Astrocyte of the hippocampus (primary cell): Measurements from ENCODE around the gene MYO5B.

Source experiments
- DNase-seq: peaks from one replicate; pipeline ENCODE4 v3.0.0; 2011; ENCODE audit warnings: low read depth, low spot score

Gene MYO5B

DNA sequence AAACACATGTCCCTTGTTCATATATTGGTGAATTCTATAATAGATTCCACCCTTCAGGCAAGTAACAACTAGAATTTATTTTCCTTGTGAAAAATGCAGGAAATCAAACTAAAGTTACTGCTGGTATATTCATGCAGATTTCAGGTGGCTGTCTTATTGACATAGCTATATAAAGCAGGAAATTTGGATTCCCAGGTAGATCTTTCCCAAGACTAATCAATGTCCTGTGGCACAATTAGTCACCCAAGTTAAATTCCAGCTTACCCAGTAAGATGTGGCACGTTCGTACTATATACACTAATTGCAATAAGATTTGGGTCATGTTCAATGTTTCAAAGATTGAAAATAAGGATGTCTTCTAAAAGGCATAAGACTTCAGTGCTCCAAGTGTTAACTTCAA lies 42.0 kb downstream of the MYO5B start:
- DNase-seq: no peak

DNA sequence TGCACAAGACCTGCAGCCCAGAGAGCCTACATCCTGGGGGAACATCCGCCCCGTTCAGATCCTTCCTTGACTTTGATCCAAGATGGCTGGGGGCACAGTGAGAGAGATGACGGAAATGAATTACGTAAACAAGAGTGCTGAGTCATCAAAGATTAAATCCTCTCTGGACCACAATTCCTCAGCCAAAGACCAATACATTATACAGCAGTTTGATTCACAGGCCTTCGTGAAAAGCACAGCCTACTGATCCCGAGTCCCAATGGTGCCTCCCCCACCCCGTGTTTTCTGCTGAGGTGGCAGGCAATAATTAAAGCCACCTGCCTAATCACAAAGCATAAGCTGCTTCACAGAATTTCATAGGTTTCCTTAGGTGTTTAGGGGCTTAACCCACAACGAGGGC lies 43.0 kb downstream of the MYO5B start:
- peak; percentile 78 for DNase-seq

DNA sequence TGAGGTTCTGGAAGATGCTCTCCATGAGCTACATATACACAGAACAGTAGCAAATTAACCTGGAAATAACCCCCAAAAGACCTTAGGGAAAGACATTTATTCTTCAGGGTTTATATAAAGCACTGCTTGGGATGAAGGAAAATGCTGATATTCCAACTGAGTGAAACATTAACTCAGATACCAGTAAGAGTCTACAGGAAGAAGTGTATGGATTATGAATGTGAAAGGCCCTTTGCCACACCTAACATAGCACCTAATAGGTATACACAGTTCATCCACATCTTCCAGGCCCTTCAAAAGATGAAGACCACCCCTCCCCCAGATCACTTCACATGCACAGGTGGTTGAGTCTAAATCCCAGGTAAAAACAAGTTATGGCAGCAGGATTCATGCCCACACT lies 50.4 kb downstream of the MYO5B start:
- no peak for DNase-seq

DNA sequence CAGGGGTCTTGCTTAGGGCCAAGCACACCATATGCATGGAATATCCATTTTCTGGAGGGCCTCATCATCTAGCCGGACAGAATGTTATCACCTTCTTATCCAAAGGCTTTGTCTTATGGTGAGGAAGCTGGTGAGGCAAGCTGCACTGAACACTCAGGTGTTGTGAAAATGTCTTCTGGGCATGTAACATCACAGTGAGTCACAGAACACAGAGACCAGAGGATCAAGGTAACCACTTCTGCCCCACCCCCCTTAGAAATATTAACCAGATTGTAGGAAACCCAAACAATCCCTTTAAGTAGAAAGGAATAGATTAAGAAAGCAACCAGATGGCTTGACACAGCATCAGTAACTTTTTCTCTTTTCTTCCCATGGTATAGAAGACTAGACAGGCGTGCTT lies 51.1 kb downstream of the MYO5B start:
- DNase-seq: no peak

GRCh38 chr18:50143294-50143693 lies 51.7 kb downstream of the MYO5B start:
- peak; percentile 37 for DNase-seq

- peak; percentile 30 for DNase-seq
Measured at GRCh38 chr18:50142441-50143120, 52.4 kb downstream of the MYO5B start.

- peak; percentile 55 for DNase-seq
Measured at GRCh38 chr18:50138181-50139064, 56.5 kb downstream of the MYO5B start.

DNA sequence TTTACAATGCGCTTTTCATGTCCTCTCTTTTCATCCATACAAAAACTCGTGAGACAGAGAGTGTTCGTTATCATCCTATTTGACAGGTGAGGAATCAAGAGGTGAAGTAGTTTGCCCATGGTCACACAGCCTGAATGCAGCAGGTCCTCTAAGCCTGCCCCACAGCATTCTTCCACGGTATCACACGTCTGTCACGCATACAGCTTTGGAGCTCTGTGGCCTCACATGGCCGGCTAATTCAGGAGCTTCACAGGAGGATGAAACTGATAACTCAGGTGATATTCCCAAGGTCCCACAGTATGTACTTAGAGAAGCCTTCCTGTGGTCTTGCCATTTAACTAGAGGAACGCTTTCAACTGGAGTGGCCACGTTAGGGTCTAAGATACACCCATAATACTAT lies 59.0 kb downstream of the MYO5B start:
- DNase-seq: no peak

- no peak for DNase-seq
Measured at GRCh38 chr18:50133526-50133925, 61.4 kb downstream of the MYO5B start.

- DNase-seq: peak; percentile 69
Measured at GRCh38 chr18:50131591-50131990, 63.4 kb downstream of the MYO5B start.

GRCh38 chr18:50128506-50129271 lies 66.3 kb downstream of the MYO5B start:
- DNase-seq: peak; percentile 31

GRCh38 chr18:50127516-50128210 lies 67.3 kb downstream of the MYO5B start:
- no peak for DNase-seq

DNA sequence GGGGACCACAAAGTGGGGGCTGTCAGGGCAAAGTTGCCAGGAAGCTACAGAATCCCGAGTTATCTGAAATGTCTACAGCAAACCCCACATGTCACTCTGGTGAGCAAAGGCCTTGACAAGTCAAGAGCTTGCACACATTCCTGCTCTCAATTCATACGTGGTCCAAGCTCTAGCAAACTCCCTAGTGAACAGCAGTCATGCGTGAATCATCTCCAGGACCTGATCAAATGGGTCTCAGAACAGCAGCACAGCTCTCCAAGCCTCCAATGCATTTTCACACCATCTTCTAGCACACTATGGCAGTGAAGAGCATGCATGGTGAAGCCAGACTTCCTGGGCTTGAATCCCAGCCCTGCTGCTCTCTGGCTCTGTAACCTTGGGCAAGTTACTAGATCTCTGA lies 68.5 kb downstream of the MYO5B start:
- peak; percentile 36 for DNase-seq

- DNase-seq: no peak
Measured at GRCh38 chr18:50125456-50125855, 69.5 kb downstream of the MYO5B start.

DNA sequence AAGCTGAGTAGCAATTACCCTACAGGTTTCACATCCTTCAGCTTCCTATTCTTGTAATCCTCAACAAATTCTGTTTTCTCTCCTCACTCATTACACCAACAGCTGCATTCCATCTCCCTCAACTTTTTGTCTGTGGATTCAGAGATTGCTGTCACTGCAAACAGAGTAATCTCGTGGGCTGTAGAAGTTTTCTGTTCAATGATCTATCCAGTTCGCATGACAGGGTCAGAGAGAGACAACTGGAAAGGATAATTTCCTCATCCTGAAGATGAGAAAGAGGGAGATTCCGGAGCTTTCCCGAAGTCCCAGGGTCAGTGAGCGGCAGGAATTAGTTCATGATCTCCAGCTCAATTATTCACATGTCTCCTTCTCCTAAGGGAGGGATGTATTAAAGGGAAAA lies 75.7 kb downstream of the MYO5B start:
- no peak for DNase-seq

- no peak for DNase-seq
Measured at GRCh38 chr18:50117863-50118262, 77.1 kb downstream of the MYO5B start.

DNA sequence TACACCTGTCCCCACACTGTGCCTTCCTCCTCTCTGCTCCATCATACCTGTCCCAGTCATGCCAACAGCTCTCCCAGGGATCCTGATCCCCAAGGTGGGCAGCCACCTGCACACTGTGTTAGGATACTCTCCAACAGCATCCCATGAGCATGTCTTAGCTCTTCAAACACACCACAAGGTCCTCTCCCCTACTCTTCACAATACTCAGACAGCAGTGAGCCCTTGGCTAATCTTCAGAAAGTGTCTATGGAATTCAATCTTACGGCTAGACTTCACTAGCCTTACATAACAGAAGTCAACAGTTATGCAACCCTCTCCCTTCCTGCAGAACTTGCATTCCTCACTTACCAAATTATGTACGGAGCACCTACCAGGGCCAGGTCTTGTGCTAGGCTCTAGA lies 79.9 kb downstream of the MYO5B start:
- DNase-seq: no peak

DNA sequence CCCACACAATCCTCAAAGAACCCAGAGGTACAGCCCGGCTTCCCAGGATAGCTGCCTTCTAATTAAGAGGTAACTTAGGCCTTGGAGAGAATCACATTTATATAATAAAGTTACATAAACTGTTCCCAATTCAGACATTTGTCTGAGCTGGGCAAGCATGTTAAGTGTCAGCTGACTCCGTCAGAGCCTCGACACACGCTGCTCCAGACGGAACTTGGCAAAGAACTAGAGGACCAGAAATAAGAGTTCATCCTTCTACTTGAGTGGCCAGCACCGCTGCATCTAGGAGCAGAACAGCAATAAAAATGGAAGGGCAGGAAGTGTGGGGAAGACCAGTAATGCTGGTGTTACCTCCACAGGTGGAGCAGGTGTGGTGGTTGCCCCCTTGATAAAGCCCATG lies 80.5 kb downstream of the MYO5B start:
- DNase-seq: no peak

GRCh38 chr18:50113726-50114125 lies 81.2 kb downstream of the MYO5B start:
- DNase-seq: no peak

GRCh38 chr18:50111398-50111797 lies 83.5 kb downstream of the MYO5B start:
- DNase-seq: no peak

DNA sequence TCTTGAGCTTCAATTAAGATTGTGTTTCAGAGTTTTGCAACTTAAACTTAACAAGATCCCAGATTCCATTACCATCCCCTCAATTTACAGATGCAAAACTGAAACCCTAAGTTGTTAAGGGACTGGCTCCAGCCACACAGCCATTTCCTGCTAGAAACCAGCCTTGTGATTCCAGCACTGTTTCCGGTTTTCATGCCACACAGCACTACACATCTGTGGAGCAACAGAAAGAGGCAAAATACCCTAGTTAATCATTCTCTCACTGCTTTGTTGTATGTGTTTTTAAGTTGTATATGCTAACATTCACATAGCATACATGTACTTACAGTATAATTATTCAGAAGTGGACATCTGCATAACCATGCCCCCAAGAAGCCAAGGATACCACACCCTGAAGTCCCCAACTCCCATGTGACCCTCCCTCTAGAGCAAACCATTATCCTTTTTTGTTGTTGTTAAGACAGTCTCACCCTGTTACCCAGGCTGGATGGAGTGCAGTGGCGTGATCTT lies 87.4 kb downstream of the MYO5B start:
- no peak for DNase-seq

- DNase-seq: no peak
Measured at GRCh38 chr18:50105027-50105426, 89.9 kb downstream of the MYO5B start.
